GM12878 (cell line): ENCODE measurements around the gene PPOX. TPM values are rescaled to one million over a fixed set of nuclear protein-coding genes. Genes with fewer than 3 reads are reported as not detected.

Source experiments
- ATAC-seq: fragments of 200-7000 bp; cut with Tn5 transposase; 3 replicates; pipeline ENCODE4 v1.9.1; 2020; ENCODE audit warnings: mild to moderate bottlenecking, moderate library complexity
- BruUV-seq: library from RNA; stranded (reverse); fragments of 400-500 nt; replicated peaks from 2 replicates; lab custom pipeline; 2021; lab: Mats Ljungman, UMichigan
- CTCF ChIA-PET: fragments of 300-600 bp; sonication (Branson Sonifier 250); formaldehyde crosslinking; extraction: SDS; loops from one replicate; lab custom pipeline; 2021; ENCODE audit warnings: inconsistent platforms; lab: Yijun Ruan, JAX
- POLR2A ChIA-PET: fragments of 350-600 bp; formaldehyde crosslinking; extraction: SDS; loops from one replicate; lab custom pipeline; 2021; ENCODE audit warnings: inconsistent platforms; lab: Charles Lee
- RAD21 ChIA-PET: fragments of 300-600 bp; sonication (Branson Sonifier 250); formaldehyde crosslinking; loops from one replicate; lab custom pipeline; 2023; ENCODE audit warnings: antibody characterized with exemption; ENCODE audit not compliant: unreplicated experiment; lab: Charles Lee
- SMC1A ChIA-PET: fragments of 300-600 bp; sonication (Branson Sonifier 250); formaldehyde crosslinking; loops from one replicate; lab custom pipeline; 2023; ENCODE audit not compliant: unreplicated experiment, uncharacterized antibody; lab: Charles Lee
- DNase-seq: peaks from one replicate; pipeline ENCODE4 v3.0.0-alpha.2; 2011; ENCODE audit warnings: low read depth, low spot score
- FAIRE-seq: peaks from 3 replicates; lab custom pipeline; 2011; peaks lifted over from hg19 to GRCh38; lab: Jason Lieb, UNC
- H2AFZ ChIP-seq: 2 replicates; pipeline ENCODE4 v1.6.0; 2011; ENCODE audit warnings: low read depth, low read length, control low read depth; ENCODE audit not compliant: control insufficient read depth
- H3K27ac ChIP-seq: 2 replicates; pipeline ENCODE4 v1.5.1; 2011; ENCODE audit warnings: control low read depth; ENCODE audit not compliant: control insufficient read depth, insufficient read depth
- H3K27me3 ChIP-seq, 2 experiments: replicated peaks in 1 of 2; 2 replicates each; pipeline versions ENCODE4 v1.6.0 to v1.6.1; 2011; ENCODE audit warnings: low read length in 1 of 2; ENCODE audit not compliant: control insufficient read depth in 2 of 2, insufficient read depth in 2 of 2
- H3K36me3 ChIP-seq, 2 experiments: 2 replicates each; pipeline ENCODE4 v1.5.1; 2011; ENCODE audit warnings: low read length in 1 of 2; ENCODE audit not compliant: control insufficient read depth in 2 of 2, insufficient read depth in 2 of 2
- H3K4me1 ChIP-seq: 2 replicates; pipeline ENCODE4 v1.6.1; 2011; ENCODE audit warnings: mild to moderate bottlenecking, low read length, moderate library complexity, mixed read lengths; ENCODE audit not compliant: control insufficient read depth, insufficient read depth
- H3K4me2 ChIP-seq: 2 replicates; pipeline ENCODE4 v1.6.0; 2011; ENCODE audit warnings: control low read depth; ENCODE audit not compliant: control insufficient read depth, insufficient read depth
- H3K4me3 ChIP-seq: fragments of 200-600 bp; sonication (generic); 2 replicates; pipeline ENCODE4 v1.5.1; 2016
- H3K79me2 ChIP-seq: 2 replicates; pipeline ENCODE4 v1.6.0; 2011; ENCODE audit warnings: low read length; ENCODE audit not compliant: control insufficient read depth, insufficient read depth
- H3K9ac ChIP-seq: 2 replicates; pipeline ENCODE4 v1.8.0; 2011; ENCODE audit warnings: low read length, control low read depth, mixed read lengths; ENCODE audit not compliant: control insufficient read depth, insufficient read depth
- H3K9me3 ChIP-seq: replicated peaks from 3 replicates; pipeline ENCODE4 v1.5.1; 2011; ENCODE audit warnings: mild to moderate bottlenecking, low read length; ENCODE audit not compliant: control insufficient read depth, insufficient read depth
- H4K20me1 ChIP-seq: 2 replicates; pipeline ENCODE4 v1.6.0; 2011; ENCODE audit not compliant: control insufficient read depth, insufficient read depth
- BHLHE40 ChIP-seq, 2 experiments: fragments of 450-650 bp in 1 of 2; IDR thresholded peaks; 2 replicates each; pipeline ENCODE4 v1.6.1; 2011 to 2017; ENCODE audit warnings: low read depth in 2 of 2, borderline replicate concordance in 1 of 2, improper control_type of control experiment in 1 of 2, low read length in 1 of 2, mild to moderate bottlenecking in 1 of 2
- GATAD2B ChIP-seq: fragments of 450-650 bp; conservative IDR thresholded peaks from 2 replicates; pipeline ENCODE4 v1.6.1; 2017; ENCODE audit warnings: low read depth, mild to moderate bottlenecking, moderate library complexity
- IRF5 ChIP-seq: fragments of 450-650 bp; IDR thresholded peaks from 2 replicates; pipeline ENCODE4 v1.6.1; 2017; ENCODE audit warnings: borderline replicate concordance
- PAX5 ChIP-seq: IDR thresholded peaks from 2 replicates; pipeline ENCODE4 v1.6.1; 2011; ENCODE audit warnings: low read depth, low read length, borderline replicate concordance
- POLR2A ChIP-seq: IDR thresholded peaks from 2 replicates; pipeline ENCODE4 v1.6.1; 2011; ENCODE audit warnings: low read depth, mild to moderate bottlenecking, low read length
- RAD21 ChIP-seq: IDR thresholded peaks from 2 replicates; pipeline ENCODE4 v1.6.1; 2011; ENCODE audit warnings: mild to moderate bottlenecking, low read depth, low read length, moderate library complexity; ENCODE audit not compliant: insufficient read depth
- RB1 ChIP-seq: fragments of 450-650 bp; formaldehyde crosslinking; IDR thresholded peaks from 2 replicates; pipeline ENCODE4 v1.6.1; 2017; ENCODE audit warnings: mild to moderate bottlenecking, borderline replicate concordance
- WGBS: methylation state at CpG from one replicate; pipeline ENCODE4 v1.1.6; 2016; ENCODE audit warnings: low lambda C conversion rate; ENCODE audit not compliant: insufficient replicate concordance, insufficient coverage; ENCODE audit errors: missing lambda C conversion rate; 5-methylcytosine and 5-hydroxymethylcytosine counted together
- in situ Hi-C: fragments of 300-500 bp; cut with MboI; formaldehyde crosslinking; loops from 9 replicates; pipeline ENCODE4 v1.14.3; 2018; ENCODE audit warnings: mixed read lengths
- intact Hi-C: fragments of 100-400 bp; cut with micrococcal nuclease; formaldehyde crosslinking; loops from one replicate; pipeline ENCODE4 v1.14.2; 2022; ENCODE audit not compliant: unreplicated experiment
- polyA plus RNA-seq, 11 experiments: library from polyadenylated mRNA; depleted of rRNA in 4 of 11; unstranded in 6 of 11; stranded (reverse) in 5 of 11; fragments of >200 nt; fragmentation: Nextera tagmentation in 4 of 11; fragmentation: Illumina TruSeq in 1 of 11; extraction: Ambion mirVana in 4 of 11; extraction: Trizol in 1 of 11; gene quantifications; 1 replicate in 1 of 11; 2 replicates in 10 of 11; pipeline versions ENCODE4 v1.2.1 to v1.2.3, GENCODE V29; 2011 to 2016; ENCODE audit warnings: inconsistent platforms in 2 of 11, missing spikeins in 2 of 11, low read depth in 1 of 11
- total RNA-seq, 4 experiments: library from RNA; depleted of rRNA in 3 of 4; stranded (reverse); fragments of >200 nt in 3 of 4; fragmentation: Illumina TruSeq in 1 of 4; extraction: Trizol in 1 of 4; gene quantifications; 2 replicates each; pipeline versions ENCODE4 v1.2.1 to v1.2.3, GENCODE V29; 2013 to 2021
- TF ChIP-seq, protein P1 (sequence below): fragments of 450-650 bp; conservative IDR thresholded peaks from 2 replicates; pipeline ENCODE4 v1.6.1; 2017; ENCODE audit warnings: mild to moderate bottlenecking, moderate library complexity

The PPOX gene
- total and polyA plus RNA-seq, 10 of the 15 experiments (the other 5 are each of a cell fraction or from before 2014, with no cell fraction given): 8.9 to 31.5 (median 20.3) TPM

GRCh38 chr1:161128591-161129420, 37.4 kb upstream of the PPOX start:
- H3K9ac ChIP-seq: no peak overlapping the region
- BruUV-seq: no TSS peak
- RAD21 ChIA-PET: interaction anchor here (1.2 kb wide), 1 partner anchor 12 kb away, joined by 4 read pairs; no protein-coding TSS in a partner anchor

More at GRCh38 chr1:161128591-161129420, 37.4 kb upstream of the PPOX start:
- H3K4me1 ChIP-seq: peaks cover 3% of the 10 kb centered on the region
- ChIA-PET SMC1A (interaction anchor here (0.6 to 1.5 kb wide), 6 partner anchors 9 to 388 kb away, joined by 3 to 4 read pairs (median 3); partner anchors contain the start of genes NIT1 and PFDN2), CTCF (interaction anchor here (0.7 to 2.1 kb wide), 6 partner anchors 9 to 1547 kb away, joined by 3 to 12 read pairs (median 4); partner anchors contain the start of genes ARHGAP30, KLHDC9 and PPOX), POLR2A (interaction anchor here (1.1 kb wide), 2 partner anchors 10 to 108 kb away, joined by 3 to 4 read pairs; partner anchors contain the start of gene F11R)
- no peak for FAIRE-seq
- H3K9me3 ChIP-seq: no peaks in the 10 kb centered on the region
- H3K79me2 ChIP-seq: peaks cover 41% of the 10 kb centered on the region
- ATAC-seq: no peak
- DNase-seq: no peak
- no peak overlapping the region for H3K4me2 ChIP-seq
- H3K27ac ChIP-seq: no peak overlapping the region
- TF ChIP-seq, protein P1, sequence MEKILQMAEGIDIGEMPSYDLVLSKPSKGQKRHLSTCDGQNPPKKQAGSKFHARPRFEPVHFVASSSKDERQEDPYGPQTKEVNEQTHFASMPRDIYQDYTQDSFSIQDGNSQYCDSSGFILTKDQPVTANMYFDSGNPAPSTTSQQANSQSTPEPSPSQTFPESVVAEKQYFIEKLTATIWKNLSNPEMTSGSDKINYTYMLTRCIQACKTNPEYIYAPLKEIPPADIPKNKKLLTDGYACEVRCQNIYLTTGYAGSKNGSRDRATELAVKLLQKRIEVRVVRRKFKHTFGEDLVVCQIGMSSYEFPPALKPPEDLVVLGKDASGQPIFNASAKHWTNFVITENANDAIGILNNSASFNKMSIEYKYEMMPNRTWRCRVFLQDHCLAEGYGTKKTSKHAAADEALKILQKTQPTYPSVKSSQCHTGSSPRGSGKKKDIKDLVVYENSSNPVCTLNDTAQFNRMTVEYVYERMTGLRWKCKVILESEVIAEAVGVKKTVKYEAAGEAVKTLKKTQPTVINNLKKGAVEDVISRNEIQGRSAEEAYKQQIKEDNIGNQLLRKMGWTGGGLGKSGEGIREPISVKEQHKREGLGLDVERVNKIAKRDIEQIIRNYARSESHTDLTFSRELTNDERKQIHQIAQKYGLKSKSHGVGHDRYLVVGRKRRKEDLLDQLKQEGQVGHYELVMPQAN: no peak
- TF ChIP-seq PAX5 (no peak), BHLHE40 (IDR thresholded peaks at IDR 0.05; ENCODE audit: borderline replicate concordance in 1 of 2, low read depth in 2 of 2, low read length in 1 of 2) (no peak), RAD21 (no peak), GATAD2B (no peak), POLR2A (no peak), RB1 (no peak), IRF5 (no peak)
- no peaks in the 10 kb centered on the region; the same call in 1 of the 2 replicates for H4K20me1 ChIP-seq
- in situ Hi-C loops (no loop called here), intact Hi-C loops (no loop called here)
- no peak overlapping the region for H3K4me3 ChIP-seq
- H3K36me3 ChIP-seq: peaks cover 5 to 20% of the 10 kb centered on the region in 2 experiments
- H2AFZ ChIP-seq: no peak overlapping the region
- H3K27me3 ChIP-seq: no peaks in the 10 kb centered on the region
- WGBS: 97% methylated on average over 4 of the region's 4 CpGs
